ENCODE data around the gene CCDC116.

DNA sequence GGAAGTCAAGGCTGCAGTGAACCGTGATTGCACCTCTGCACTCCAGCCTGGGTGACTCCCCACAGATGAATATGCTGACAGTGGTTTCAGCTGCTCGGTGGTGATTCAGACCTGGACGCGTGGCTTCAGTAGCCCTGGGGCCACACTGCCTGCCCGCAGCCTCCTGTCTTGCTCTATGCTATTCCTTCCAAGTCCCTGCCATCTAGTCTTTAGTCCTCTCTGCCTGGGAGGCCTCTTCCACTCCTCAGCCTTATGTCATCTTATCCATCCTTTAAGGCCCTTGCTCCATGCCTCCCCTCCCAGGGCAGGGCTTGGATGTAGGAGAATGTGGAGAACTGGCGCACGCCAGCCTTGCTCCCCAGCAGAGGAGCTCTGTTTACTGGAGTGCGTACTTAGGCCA is 25.8 kb upstream of the CCDC116 start:
- TF ChIP-seq TARDBP (IDR thresholded peaks at IDR 0.05) (no peak), NFRKB (IDR thresholded peaks at IDR 0.05) (no peak)
- TF ChIP-seq, protein P1, sequence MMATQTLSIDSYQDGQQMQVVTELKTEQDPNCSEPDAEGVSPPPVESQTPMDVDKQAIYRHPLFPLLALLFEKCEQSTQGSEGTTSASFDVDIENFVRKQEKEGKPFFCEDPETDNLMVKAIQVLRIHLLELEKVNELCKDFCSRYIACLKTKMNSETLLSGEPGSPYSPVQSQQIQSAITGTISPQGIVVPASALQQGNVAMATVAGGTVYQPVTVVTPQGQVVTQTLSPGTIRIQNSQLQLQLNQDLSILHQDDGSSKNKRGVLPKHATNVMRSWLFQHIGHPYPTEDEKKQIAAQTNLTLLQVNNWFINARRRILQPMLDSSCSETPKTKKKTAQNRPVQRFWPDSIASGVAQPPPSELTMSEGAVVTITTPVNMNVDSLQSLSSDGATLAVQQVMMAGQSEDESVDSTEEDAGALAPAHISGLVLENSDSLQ (IDR thresholded peaks at IDR 0.05) = no peak
